Right lobe of liver (tissue), 4 donors: ENCODE results near the gene TREX2.

ENCODE experiments used
- CTCF ChIP-seq, 4 donors: fragments of 200-600 bp in 3 of 4; fragments of 450-650 bp in 1 of 4; IDR thresholded peaks; one replicate each; pipeline versions ENCODE4 v1.5.1 to v1.8.0; 2016 to 2022; ENCODE audit warnings: antibody characterized with exemption in 4 of 4, mild to moderate bottlenecking in 2 of 4
- POLR2A ChIP-seq: fragments of 450-650 bp; IDR thresholded peaks from one replicate; pipeline ENCODE4 v1.6.1; 2017; ENCODE audit warnings: antibody characterized with exemption, mild to moderate bottlenecking
- donor health status: DM: no; HTN: no; CAD: no.
- donor health status: DM: no; HTN: no; CAD: no.
- donor health status: DM: no; HTN: yes; CAD: no.

GRCh38 chrX:153420851-153421599, 24.8 kb downstream of the TREX2 start:
- TF ChIP-seq POLR2A (no peak), CTCF (IDR thresholded peaks at IDR 0.05) (no peak)
